Left renal pelvis (tissue), 4 donors: Measurements from ENCODE around the gene NLGN2. TPM values are rescaled to one million over a fixed set of nuclear protein-coding genes. Genes with fewer than 3 reads are reported as not detected.

ENCODE experiments used
- DNase-seq, 4 donors: peaks; one replicate each; pipeline ENCODE4 v3.0.0-alpha.2; 2013; ENCODE audit warnings: low read depth in 4 of 4, low spot score in 3 of 4
- polyA plus RNA-seq, 4 donors: library from polyadenylated mRNA; unstranded; fragments of 120-200 nt; gene quantifications; one replicate each; pipeline ENCODE4 v1.2.1, GENCODE V29; 2013; ENCODE audit not compliant: insufficient read length in 4 of 4

Gene NLGN2
- polyA plus RNA-seq, 4 donors, result 21.4 to 55.8 (median 32.8) TPM

DNA sequence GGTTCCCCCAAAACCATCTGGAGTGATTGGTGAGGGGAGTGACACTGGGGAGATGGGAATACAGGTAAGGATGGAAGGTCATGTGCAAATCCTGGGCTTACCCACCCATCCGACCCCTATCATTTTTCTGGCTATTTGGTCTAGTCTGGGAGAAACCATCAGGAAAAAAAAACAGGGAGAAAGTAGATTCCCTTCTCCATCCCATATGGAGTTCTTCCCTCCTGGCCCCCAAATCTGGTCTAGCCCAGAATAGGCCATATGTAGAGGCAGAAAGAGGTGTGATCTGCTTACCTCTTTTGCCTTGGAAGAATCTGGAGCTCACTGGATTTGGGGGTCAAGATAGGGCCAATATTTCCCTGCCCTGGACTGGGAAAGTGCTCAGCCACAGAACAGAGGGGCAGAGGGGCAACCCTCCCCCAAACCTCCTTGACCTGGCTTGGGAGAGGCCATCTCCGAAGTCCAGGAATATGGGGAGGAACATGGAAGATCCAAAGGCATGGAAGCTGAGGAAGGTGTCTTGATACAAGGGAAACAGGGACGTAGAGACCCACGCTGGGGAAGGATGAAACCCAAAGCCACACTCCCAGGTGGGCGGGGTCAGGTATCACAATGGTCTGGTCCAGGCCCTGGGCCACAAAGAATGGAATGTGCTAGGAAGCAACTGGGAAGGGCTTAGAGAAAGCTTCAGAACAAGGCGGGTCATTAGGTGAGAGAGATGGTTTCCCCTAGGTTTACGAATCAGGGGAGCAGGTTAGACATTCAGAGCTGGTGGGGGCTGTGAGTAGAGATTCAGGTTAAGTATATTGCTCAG, 53.4 kb downstream of the NLGN2 start:
- DNase-seq, result no peak

DNA sequence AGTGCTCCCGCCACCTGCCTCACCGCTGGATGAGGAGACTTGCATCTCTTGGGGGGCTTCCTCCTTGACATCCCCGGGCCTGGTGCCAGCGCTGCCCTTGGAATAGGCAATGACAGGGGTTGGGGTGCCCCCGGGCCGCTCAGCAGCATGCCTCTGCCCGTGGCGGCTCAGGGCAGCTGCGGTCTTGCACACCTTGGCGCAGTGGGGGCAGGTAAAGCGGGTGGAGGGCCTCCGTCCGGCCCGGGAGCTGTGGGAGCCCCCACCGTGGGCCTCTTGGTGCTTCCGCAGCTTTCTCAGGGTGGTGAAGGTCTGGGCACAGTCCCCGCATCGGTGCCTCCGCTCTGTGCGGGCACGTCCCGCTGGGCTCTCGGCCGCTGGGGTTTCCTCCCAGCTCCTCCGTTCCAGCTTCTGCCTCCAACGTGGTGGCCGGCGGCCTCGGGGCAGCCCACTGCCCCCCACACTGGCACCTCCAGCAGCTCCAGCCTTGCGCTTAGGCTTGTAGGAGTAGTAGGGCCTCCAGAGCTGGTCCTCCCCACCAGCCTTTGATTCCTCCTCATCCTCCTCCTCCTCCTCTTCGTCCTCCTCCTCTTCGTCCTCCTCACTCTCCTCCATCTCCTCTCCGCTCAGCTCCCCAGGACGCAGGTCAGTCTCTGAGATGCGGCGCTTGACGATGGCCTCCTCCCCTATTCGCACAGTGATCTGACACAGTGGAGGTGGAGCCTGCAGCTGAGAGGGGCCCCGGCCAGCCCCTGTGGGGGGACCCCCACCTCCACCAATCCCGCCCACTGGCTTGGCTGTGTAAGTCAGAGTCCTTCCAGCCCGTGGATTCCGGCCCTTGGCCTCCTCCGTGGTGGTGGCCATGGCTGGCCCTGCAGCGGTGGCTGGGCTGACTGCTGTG, 55.1 kb downstream of the NLGN2 start:
- no peak for DNase-seq

DNA sequence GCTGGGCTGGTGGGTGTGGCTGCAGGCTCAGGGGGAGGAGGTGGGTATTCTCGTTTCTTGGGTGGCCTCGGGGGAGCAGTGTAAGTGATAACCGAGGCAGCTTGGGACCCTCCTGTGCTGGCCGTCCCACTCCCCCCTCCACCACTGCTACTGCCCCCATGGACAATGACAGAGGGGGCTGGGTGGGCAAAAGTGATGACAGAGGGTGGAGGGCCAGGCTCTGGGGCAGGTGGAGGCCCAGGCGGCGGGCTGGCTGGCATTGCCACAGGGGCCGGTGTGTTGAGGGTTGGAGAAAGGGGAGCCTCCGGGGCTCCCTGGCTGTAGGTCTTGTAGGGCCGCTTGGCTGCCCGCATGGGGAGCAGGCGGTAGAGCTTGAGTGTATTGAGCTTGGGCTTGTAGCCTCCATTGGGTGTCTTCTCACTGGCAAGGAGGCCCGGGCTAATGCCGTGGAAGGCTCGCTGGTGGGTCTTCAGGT, 55.8 kb downstream of the NLGN2 start:
- no peak for DNase-seq

DNA sequence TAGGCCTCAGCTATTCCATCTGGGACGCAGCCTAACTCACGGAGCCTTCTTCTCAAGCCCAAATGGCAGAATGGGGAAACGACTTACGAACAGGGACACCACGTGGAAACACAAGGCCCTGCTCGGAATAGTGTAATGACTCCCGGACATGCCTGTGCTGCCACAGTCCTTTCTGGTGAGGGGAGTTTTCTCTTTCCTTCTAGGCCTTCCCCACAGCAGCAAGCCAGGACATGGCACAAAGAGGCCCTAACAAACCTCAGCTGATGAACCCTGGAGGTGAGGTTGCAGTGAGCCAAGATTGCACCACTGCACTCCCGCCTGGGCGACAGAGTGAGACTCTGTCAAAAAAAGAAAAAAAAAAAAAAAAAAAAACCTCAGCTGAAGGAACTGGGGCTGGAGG, 56.4 kb downstream of the NLGN2 start:
- DNase-seq, result no peak

DNA sequence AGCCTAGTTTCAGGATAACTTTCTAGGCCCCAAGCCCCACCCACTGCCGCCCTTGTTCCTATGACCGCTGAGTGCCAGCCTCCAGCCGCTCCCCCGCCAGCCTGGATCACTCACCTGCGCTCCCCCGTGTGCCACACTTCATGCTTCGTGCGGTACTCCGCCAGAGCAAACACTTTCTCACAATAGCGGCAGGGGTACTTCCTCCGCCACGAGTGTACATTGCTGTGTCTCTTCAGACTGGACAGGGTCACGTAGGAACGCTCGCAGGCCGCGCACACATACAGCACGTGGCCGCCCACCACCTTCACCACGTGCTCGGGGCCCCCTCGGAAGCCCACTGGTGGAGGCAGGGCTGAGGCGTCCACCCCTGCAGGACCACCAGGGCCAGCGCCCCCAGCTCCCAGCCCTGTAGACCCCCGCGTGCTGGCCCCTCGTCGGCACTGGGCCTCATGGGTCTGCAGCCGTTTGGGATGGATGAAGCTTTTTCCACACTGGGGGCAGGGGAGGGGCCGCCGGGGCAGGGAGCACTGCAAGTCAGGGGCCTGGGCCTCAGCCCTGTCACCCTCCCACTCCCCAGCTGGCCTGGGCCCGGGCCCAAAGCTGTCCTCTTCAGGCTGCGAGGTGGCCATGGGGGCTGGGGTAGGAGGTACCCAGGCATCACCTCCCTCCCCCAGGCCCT, 58.1 kb downstream of the NLGN2 start:
- no peak for DNase-seq

DNA sequence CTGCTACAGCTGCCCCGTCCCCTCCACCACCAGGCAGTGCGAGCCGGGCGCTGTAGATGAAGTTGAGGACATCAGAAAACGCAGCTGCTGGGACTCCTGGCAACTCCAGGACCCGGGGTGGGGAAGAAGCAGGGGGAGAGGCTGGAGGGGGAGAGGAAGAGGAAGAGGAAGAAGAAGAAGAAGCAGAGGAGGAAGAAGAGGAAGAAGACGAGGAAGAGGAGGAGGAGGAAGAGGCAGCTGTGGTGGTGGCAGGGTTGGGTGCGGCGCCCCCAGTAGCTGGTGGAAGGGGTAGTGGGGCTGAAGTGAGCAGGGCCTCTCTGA, 58.6 kb downstream of the NLGN2 start:
- no peak for DNase-seq

DNA sequence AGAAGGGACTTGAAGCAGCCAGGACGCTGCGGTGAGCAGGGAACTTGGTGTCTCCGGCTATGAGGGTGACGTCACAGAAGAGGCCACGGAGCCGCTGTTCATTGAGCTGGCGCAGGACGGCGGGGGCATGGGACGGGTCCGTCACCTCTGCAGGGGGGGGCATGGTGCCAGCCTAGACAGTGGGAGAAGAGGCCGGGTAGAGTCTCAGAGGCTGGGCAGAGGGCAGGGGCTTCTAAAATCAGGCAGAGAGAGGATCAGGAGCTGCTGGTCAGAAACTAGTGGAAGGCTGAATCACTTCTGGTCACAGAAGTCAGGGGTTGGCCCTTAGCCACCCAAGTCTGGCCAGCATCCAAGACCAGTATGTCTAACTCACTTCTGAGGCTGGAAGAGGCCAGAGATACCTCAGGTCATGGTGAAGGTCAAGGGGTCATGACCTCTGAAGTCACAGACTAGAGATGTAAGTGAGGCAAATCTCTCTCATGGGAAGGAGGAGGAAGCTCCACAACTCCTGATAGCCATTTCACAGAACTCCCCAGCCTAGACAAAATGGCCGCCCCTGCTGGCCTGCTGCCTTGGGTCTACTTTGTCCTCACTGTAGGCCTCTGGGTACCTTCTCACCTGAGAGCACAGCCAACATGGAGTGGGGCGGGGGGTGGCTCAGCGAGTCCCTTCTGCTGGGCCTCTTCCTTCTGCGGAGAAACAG, 59.1 kb downstream of the NLGN2 start:
- DNase-seq, result no peak

DNA sequence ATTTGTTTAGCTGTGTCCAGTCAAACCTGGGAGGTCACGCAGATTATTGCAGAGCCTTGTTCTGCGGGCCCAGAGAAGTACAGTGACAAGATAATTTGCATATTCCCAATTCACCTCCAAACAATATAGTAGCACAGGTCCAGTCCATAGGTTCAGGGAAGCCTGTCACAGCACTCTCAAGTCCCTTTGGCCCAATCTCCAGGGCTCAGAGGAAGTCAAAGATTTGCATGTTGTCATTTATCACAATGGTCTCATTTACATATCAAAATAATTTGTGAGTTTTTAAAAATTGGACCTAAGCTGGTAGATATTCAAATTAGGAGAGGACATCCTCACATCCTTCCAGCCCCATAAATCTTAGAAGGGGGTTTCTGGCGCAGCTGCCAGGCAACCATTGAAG, 59.9 kb downstream of the NLGN2 start:
- no peak for DNase-seq

DNA sequence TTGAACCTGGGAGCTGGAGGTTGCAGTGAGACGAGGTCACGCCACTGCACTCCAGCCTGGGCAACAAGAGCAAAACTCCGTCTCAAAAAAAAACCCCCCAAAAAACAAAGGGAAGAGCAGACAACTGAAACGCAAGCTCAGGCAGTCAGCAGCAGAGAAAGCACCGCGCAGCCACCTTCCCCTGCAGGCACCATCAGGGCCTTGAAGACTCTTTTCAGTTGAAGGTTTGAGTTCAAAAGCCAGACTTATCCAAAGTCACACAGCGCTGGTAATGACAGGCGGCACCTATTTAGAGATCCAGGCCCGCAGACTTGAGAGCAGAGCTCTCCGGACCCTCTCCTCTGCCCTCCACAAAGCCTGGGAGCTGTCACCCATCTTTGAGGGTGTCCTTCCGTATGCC, 60.6 kb downstream of the NLGN2 start:
- no peak for DNase-seq

DNA sequence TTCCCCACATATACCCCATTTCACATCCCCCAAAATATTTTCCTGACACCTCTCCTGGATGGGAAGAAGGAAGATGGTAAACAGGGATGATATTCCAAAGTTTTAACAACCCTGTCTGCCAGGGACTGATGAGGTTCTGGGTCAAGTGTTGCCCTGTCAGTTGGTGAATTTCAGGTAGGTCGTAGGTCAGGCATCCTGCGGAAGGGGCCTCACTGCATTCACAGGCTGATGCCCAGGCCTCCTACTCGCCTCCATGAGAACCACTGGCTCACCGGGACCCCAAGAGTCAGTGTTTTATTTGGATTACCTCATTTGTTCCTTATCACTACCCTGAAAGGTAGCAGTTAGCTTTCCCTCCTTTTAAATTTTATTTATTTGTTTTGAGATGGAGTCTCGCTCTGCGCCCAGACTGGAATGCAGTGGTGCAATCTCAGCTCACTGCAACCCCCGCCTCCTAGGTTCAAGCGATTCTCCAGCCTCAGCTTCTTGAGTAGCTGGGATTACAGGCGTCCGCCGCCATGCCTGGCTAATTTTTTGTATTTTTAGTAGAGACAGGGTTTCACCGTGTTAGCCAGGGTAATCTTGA, 61.3 kb downstream of the NLGN2 start:
- DNase-seq, result no peak

Other genes with a start within 250 kb of the NLGN2 start
- gene ASGR1, start 228.5 kb upstream of the NLGN2 start, polyA plus RNA-seq, result 1 to 10 TPM; 3.9 to 7.9 (median 5.9) TPM
- gene DLG4, start 188.0 kb upstream of the NLGN2 start, polyA plus RNA-seq, result 10 to 100 TPM; 25.8 to 50.7 (median 41.7) TPM
- gene ACADVL, start 187.9 kb upstream of the NLGN2 start, polyA plus RNA-seq, result 100 to 1,000 TPM; 318 to 561 (median 453) TPM
- 10 to 100 TPM; 46.3 to 70.6 (median 51.4) TPM for gene DVL2, start 173.3 kb upstream of the NLGN2 start, polyA plus RNA-seq
- gene PHF23, start 168.4 kb upstream of the NLGN2 start, polyA plus RNA-seq, result 10 to 100 TPM; 39.1 to 62.6 (median 52.5) TPM
- 100 to 1,000 TPM; 327 to 487 (median 427) TPM for gene GABARAP, start 165.4 kb upstream of the NLGN2 start, polyA plus RNA-seq
- gene CTDNEP1, start 156.1 kb upstream of the NLGN2 start, polyA plus RNA-seq, result 100 to 1,000 TPM; 146 to 158 (median 156) TPM
- 10 to 100 TPM; 45.9 to 53.5 (median 48.1) TPM for gene ELP5, start 155.6 kb upstream of the NLGN2 start, polyA plus RNA-seq
- gene CLDN7, start 145.4 kb upstream of the NLGN2 start, polyA plus RNA-seq, result 10 to 100 TPM in 3 of 4 donors, 1 to 10 TPM in 1; 1.3 to 58.7 (median 50.8) TPM
- gene SLC2A4, start 126.1 kb upstream of the NLGN2 start, polyA plus RNA-seq, result 1 to 10 TPM; 1.5 to 2.8 (median 1.9) TPM
- 1 to 10 TPM; 1.9 to 4.1 (median 2.7) TPM for gene YBX2, start 113.2 kb upstream of the NLGN2 start, polyA plus RNA-seq
- 100 to 1,000 TPM; 247 to 327 (median 311) TPM for gene EIF5A, start 100.2 kb upstream of the NLGN2 start, polyA plus RNA-seq
- 100 to 1,000 TPM in 1 of 4 donors, 10 to 100 TPM in 3; 73.8 to 104 (median 90.1) TPM for gene GPS2, start 92.5 kb upstream of the NLGN2 start, polyA plus RNA-seq
- 10 to 100 TPM; 25.7 to 43.8 (median 27.8) TPM for gene NEURL4, start 78.5 kb upstream of the NLGN2 start, polyA plus RNA-seq
- gene ACAP1, start 71.3 kb upstream of the NLGN2 start, polyA plus RNA-seq, result 10 to 100 TPM in 2 of 4 donors, 1 to 10 TPM in 2; 6.9 to 11.0 (median 8.8) TPM
- 10 to 100 TPM; 10.9 to 12.1 (median 11.6) TPM for gene KCTD11, start 55.7 kb upstream of the NLGN2 start, polyA plus RNA-seq
- not detected for gene TMEM95, start 52.7 kb upstream of the NLGN2 start, polyA plus RNA-seq
- gene TNK1, start 26.8 kb upstream of the NLGN2 start, polyA plus RNA-seq, result 1 to 10 TPM in 3 of 4 donors, under 1 TPM in 1; 1.00 to 6.1 (median 5.2) TPM
- 10 to 100 TPM; 30.3 to 48.7 (median 39.6) TPM for gene PLSCR3, start 13.3 kb upstream of the NLGN2 start, polyA plus RNA-seq
- gene TMEM256, start 3.7 kb upstream of the NLGN2 start, polyA plus RNA-seq, result 10 to 100 TPM; 52.8 to 90.1 (median 80.5) TPM
- not detected for gene SPEM1, start 12.5 kb downstream of the NLGN2 start, polyA plus RNA-seq
- gene SPEM2, start 17.8 kb downstream of the NLGN2 start, polyA plus RNA-seq, result under 1 TPM in 1 of 4 donors, not detected in 3; 0.18 TPM
- gene SPEM3, start 21.0 kb downstream of the NLGN2 start, polyA plus RNA-seq, result not detected
- gene TMEM102, start 27.6 kb downstream of the NLGN2 start, polyA plus RNA-seq, result 1 to 10 TPM; 1.1 to 4.8 (median 3.8) TPM
- 10 to 100 TPM in 1 of 4 donors, 1 to 10 TPM in 3; 5.6 to 17.1 (median 8.5) TPM for gene FGF11, start 31.7 kb downstream of the NLGN2 start, polyA plus RNA-seq
- gene CHRNB1, start 37.2 kb downstream of the NLGN2 start, polyA plus RNA-seq, result 10 to 100 TPM in 2 of 4 donors, 1 to 10 TPM in 2; 9.0 to 15.1 (median 9.8) TPM
- gene ZBTB4, start 71.8 kb downstream of the NLGN2 start, polyA plus RNA-seq, result 10 to 100 TPM; 36.1 to 46.1 (median 43.4) TPM
- gene SLC35G6, start 73.6 kb downstream of the NLGN2 start, polyA plus RNA-seq, result under 1 TPM in 2 of 4 donors, not detected in 2; 0.12 to 0.46 TPM
- gene POLR2A, start 76.5 kb downstream of the NLGN2 start, polyA plus RNA-seq, result 100 to 1,000 TPM; 105 to 159 (median 123) TPM
- 10 to 100 TPM; 20.3 to 43.5 (median 25.8) TPM for gene TNFSF12, start 141.2 kb downstream of the NLGN2 start, polyA plus RNA-seq
- gene TNFSF13, start 150.9 kb downstream of the NLGN2 start, polyA plus RNA-seq, result 10 to 100 TPM in 3 of 4 donors, 1 to 10 TPM in 1; 7.1 to 15.7 (median 12.7) TPM
- gene SENP3, start 154.1 kb downstream of the NLGN2 start, polyA plus RNA-seq, result 10 to 100 TPM; 57.4 to 83.0 (median 73.6) TPM
- 10 to 100 TPM; 32.3 to 70.7 (median 54.9) TPM for gene CD68, start 171.8 kb downstream of the NLGN2 start, polyA plus RNA-seq
- gene MPDU1, start 176.0 kb downstream of the NLGN2 start, polyA plus RNA-seq, result 100 to 1,000 TPM in 3 of 4 donors, 10 to 100 TPM in 1; 75.1 to 114 (median 112) TPM
- 10 to 100 TPM in 1 of 4 donors, 1 to 10 TPM in 3; 2.5 to 10.5 (median 3.6) TPM for gene SOX15, start 182.2 kb downstream of the NLGN2 start, polyA plus RNA-seq
- 10 to 100 TPM; 42.8 to 55.0 (median 45.2) TPM for gene FXR2, start 207.1 kb downstream of the NLGN2 start, polyA plus RNA-seq
- 100 to 1,000 TPM in 3 of 4 donors, 10 to 100 TPM in 1; 86.6 to 152 (median 114) TPM for gene SAT2, start 220.0 kb downstream of the NLGN2 start, polyA plus RNA-seq
- gene SHBG, start 222.3 kb downstream of the NLGN2 start, polyA plus RNA-seq, result 1 to 10 TPM; 2.3 to 5.1 (median 4.0) TPM
- 10 to 100 TPM; 18.3 to 27.3 (median 20.5) TPM for gene ATP1B2, start 243.1 kb downstream of the NLGN2 start, polyA plus RNA-seq